Motor neuron (in vitro differentiated cells): Measurements from ENCODE around the gene SBNO2. TPM values are rescaled to one million over a fixed set of nuclear protein-coding genes. Genes with fewer than 3 reads are reported as not detected.

Experiments used
- ATAC-seq, 8 experiments: fragments of 200-7000 bp; cut with Tn5 transposase; replicated peaks in 6 of 8; 2 replicates each; pipeline ENCODE4 v1.8.0; 2021; ENCODE audit warnings: mild to moderate bottlenecking in 8 of 8, moderate library complexity in 8 of 8
- H3K27ac ChIP-seq, 2 donors: fragments of 250-450 bp; sonication (Bioruptor Pico); 2 replicates each; pipeline ENCODE4 v1.9.0; 2021; ENCODE audit warnings: antibody characterized with exemption in 2 of 2, mild to moderate bottlenecking in 2 of 2, moderate library complexity in 1 of 2
- H3K4me1 ChIP-seq, 2 donors: fragments of 250-450 bp; sonication (Bioruptor Pico); replicated peaks in 1 of 2; 2 replicates each; pipeline ENCODE4 v1.6.1; 2021; ENCODE audit warnings: antibody characterized with exemption in 2 of 2, mild to moderate bottlenecking in 2 of 2, moderate library complexity in 1 of 2
- H3K4me3 ChIP-seq, 5 donors: fragments of 250-450 bp; sonication (Bioruptor Pico); 2 replicates each; pipeline ENCODE4 v1.9.0; 2021; ENCODE audit warnings: antibody characterized with exemption in 5 of 5, mild to moderate bottlenecking in 5 of 5, moderate library complexity in 4 of 5
- WGBS, 10 experiments: fragments of 450-650 bp; shearing (Covaris generic); methylation state at CpG; one replicate each; pipeline ENCODE4 v1.0.0; 2022; 5-methylcytosine and 5-hydroxymethylcytosine counted together
- in situ Hi-C, 9 experiments: fragments of 400-800 bp; cut with MboI; loops; one replicate each; pipeline ENCODE4 v1.15.0; 2021; ENCODE audit warnings: low sequenced_read_pairs in 9 of 9, low pct_unique_long_range_greater_than_20kb in 2 of 9; ENCODE audit not compliant: unreplicated experiment in 9 of 9
- total RNA-seq, 8 experiments: library from RNA; unstranded; fragments of 300-600 nt; gene quantifications; 2 replicates each; pipeline versions ENCODE4 v1.2.3 to v1.2.4, GENCODE V29; 2022

Gene SBNO2
- total RNA-seq, 8 experiments from 2014 or later = 5.6 to 54.9 (median 22.5) TPM

- Histone ChIP-seq H3K27ac (no peak overlapping the region), H3K4me3 (no peak overlapping the region), H3K4me1 (peaks cover 5 to 6% of the 10 kb centered on the region in 2 donors)
- no peak for ATAC-seq
- 83 to 100% methylated on average over 1 of the region's 5 CpGs; no CpG with 5 or more reads in 8 of the 10 experiments for WGBS, 10 experiments
- in situ Hi-C loops = no loop called here
These were observed 32.1 kb downstream of the SBNO2 start for GRCh38 chr19:1141944-1142343.

GRCh38 chr19:1140272-1141027, 33.6 kb downstream of the SBNO2 start:
- ATAC-seq = no peak
- in situ Hi-C loops = no loop called here
- no peak overlapping the region for H3K4me3 ChIP-seq
- WGBS, 10 experiments = 60 to 100% (median 85%) methylated on average over 1 to 4 of the region's 39 CpGs; no CpG with 5 or more reads in 4 of the 10 experiments
- no peaks in the 10 kb centered on the region for H3K4me1 ChIP-seq
- H3K27ac ChIP-seq = no peak overlapping the region

- 100% methylated on average over 1 of the region's 15 CpGs; no CpG with 5 or more reads in 8 of the 10 experiments for WGBS, 10 experiments
- ATAC-seq = no peak
- H3K27ac ChIP-seq = no peak overlapping the region
- no peaks in the 10 kb centered on the region for H3K4me1 ChIP-seq
- in situ Hi-C loops = no loop called here
- H3K4me3 ChIP-seq = no peak overlapping the region
These were observed 34.9 kb downstream of the SBNO2 start for GRCh38 chr19:1139126-1139525.

- WGBS, 10 experiments = 80 to 100% methylated on average over 1 to 2 of the region's 11 CpGs; no CpG with 5 or more reads in 8 of the 10 experiments
- in situ Hi-C loops = no loop called here
- H3K4me1 ChIP-seq = peaks cover under 1% of the 10 kb centered on the region in 2 donors
- ATAC-seq = no peak
- H3K4me3 ChIP-seq = no peak overlapping the region
- H3K27ac ChIP-seq = no peak overlapping the region
These were observed 35.9 kb downstream of the SBNO2 start for GRCh38 chr19:1138121-1138520.

GRCh38 chr19:1136621-1137317, 37.3 kb downstream of the SBNO2 start:
- WGBS, 10 experiments = 20 to 100% (median 81%) methylated on average over 1 to 7 of the region's 25 CpGs; no CpG with 5 or more reads in 6 of the 10 experiments
- in situ Hi-C loops = no loop called here
- Histone ChIP-seq H3K27ac (peak overlapping the region in 1 of 2 donors; percentile 41), H3K4me1 (peaks cover 12 to 13% of the 10 kb centered on the region in 2 donors), H3K4me3 (no peak overlapping the region)
- peak in 3 of 8 experiments; percentile 20 to 46 (median 22) for ATAC-seq

GRCh38 chr19:1136201-1136600, 37.9 kb downstream of the SBNO2 start:
- in situ Hi-C loops = no loop called here
- Histone ChIP-seq H3K27ac (no peak overlapping the region), H3K4me1 (peaks cover 18% of the 10 kb centered on the region in 2 donors), H3K4me3 (no peak overlapping the region)
- ATAC-seq = peak in 1 of 8 experiments; percentile 2
- 60% methylated on average over 1 of the region's 12 CpGs; no CpG with 5 or more reads in 9 of the 10 experiments for WGBS, 10 experiments

- WGBS, 10 experiments = 0 to 100% (median 73%) methylated on average over 1 of the region's 17 CpGs; no CpG with 5 or more reads in 6 of the 10 experiments
- H3K4me3 ChIP-seq = no peak overlapping the region
- peaks cover 21 to 23% of the 10 kb centered on the region in 2 donors for H3K4me1 ChIP-seq
- in situ Hi-C loops = no loop called here
- no peak for ATAC-seq
- H3K27ac ChIP-seq = no peak overlapping the region
These were observed 38.6 kb downstream of the SBNO2 start for GRCh38 chr19:1135454-1135853.

- no peak for ATAC-seq
- Histone ChIP-seq H3K27ac (no peak overlapping the region), H3K4me1 (peaks cover 21 to 23% of the 10 kb centered on the region in 2 donors), H3K4me3 (no peak overlapping the region)
- 100% methylated on average over 5 of the region's 11 CpGs; no CpG with 5 or more reads in 9 of the 10 experiments for WGBS, 10 experiments
- in situ Hi-C loops = no loop called here
These were observed 39.6 kb downstream of the SBNO2 start for GRCh38 chr19:1134431-1134830.

GRCh38 chr19:1133471-1133929, 40.6 kb downstream of the SBNO2 start:
- Histone ChIP-seq H3K4me1 (peaks cover 21 to 23% of the 10 kb centered on the region in 2 donors), H3K27ac (no peak overlapping the region), H3K4me3 (no peak overlapping the region)
- 70 to 100% (median 98%) methylated on average over 1 to 6 of the region's 25 CpGs; no CpG with 5 or more reads in 6 of the 10 experiments for whole genome bisulfite sequencing, 10 experiments
- in situ Hi-C loops = no loop called here
- no peak for ATAC-seq

- Histone ChIP-seq H3K4me1 (peaks cover 21 to 23% of the 10 kb centered on the region in 2 donors), H3K27ac (peak overlapping the region in 1 of 2 donors; percentile 69), H3K4me3 (peak overlapping the region in 4 of 5 donors; percentile 22 to 46 (median 34))
- WGBS, 10 experiments = 13 to 75% (median 59%) methylated on average over 3 to 21 of the region's 48 CpGs; no CpG with 5 or more reads in 7 of the 10 experiments
- ATAC-seq = peak; percentile 0 to 45 (median 25)
- in situ Hi-C loops = no loop called here
These were observed 41.3 kb downstream of the SBNO2 start for GRCh38 chr19:1132552-1133383.

- WGBS, 10 experiments = 0% methylated on average over 5 of the region's 64 CpGs; no CpG with 5 or more reads in 9 of the 10 experiments
- Histone ChIP-seq H3K27ac (peak overlapping the region in 1 of 2 donors; percentile 69), H3K4me3 (peak overlapping the region; percentile 12 to 46 (median 29)), H3K4me1 (peaks cover 21 to 23% of the 10 kb centered on the region in 2 donors)
- ATAC-seq = peak; percentile 53 to 83 (median 72)
- in situ Hi-C loops = no loop called here
These were observed 42.1 kb downstream of the SBNO2 start for GRCh38 chr19:1131718-1132551.
